GM03348 (cell line): Measurements from ENCODE around the gene CAMSAP2.
"Not testable (repeated sequence)": the region's sequence is repeated elsewhere in the genome, so short reads cannot be mapped to it uniquely, and the experiment has no call there.

Experiments
- DNase-seq: peaks from one replicate; pipeline ENCODE4 v3.0.0; 2012; ENCODE audit warnings: low spot score

The CAMSAP2 gene

GRCh38 chr1:200739702-200740570 lies 1.2 kb downstream of the CAMSAP2 start:
- DNase-seq, result peak; percentile 8

GRCh38 chr1:200740571-200741208 lies 2.0 kb downstream of the CAMSAP2 start:
- peak; percentile 12 for DNase-seq

- DNase-seq, result no peak
Measured at GRCh38 chr1:200741551-200742207, 3.0 kb downstream of the CAMSAP2 start.

GRCh38 chr1:200744143-200744542 lies 5.5 kb downstream of the CAMSAP2 start:
- DNase-seq, result no peak

GRCh38 chr1:200749090-200749489 lies 10.4 kb downstream of the CAMSAP2 start:
- no peak for DNase-seq

GRCh38 chr1:200750749-200751148 lies 12.1 kb downstream of the CAMSAP2 start:
- DNase-seq, result not testable (repeated sequence)

GRCh38 chr1:200751717-200752116 lies 13.0 kb downstream of the CAMSAP2 start:
- no peak for DNase-seq

GRCh38 chr1:200753650-200754198 lies 15.0 kb downstream of the CAMSAP2 start:
- DNase-seq, result no peak

- DNase-seq, result no peak
Measured at GRCh38 chr1:200755456-200755855, 16.8 kb downstream of the CAMSAP2 start.

GRCh38 chr1:200762089-200762488 lies 23.4 kb downstream of the CAMSAP2 start:
- DNase-seq, result no peak

GRCh38 chr1:200767321-200767720 lies 28.6 kb downstream of the CAMSAP2 start:
- DNase-seq, result peak; percentile 40

- no peak for DNase-seq
Measured at GRCh38 chr1:200771625-200772555, 33.2 kb downstream of the CAMSAP2 start.

GRCh38 chr1:200774311-200774710 lies 35.6 kb downstream of the CAMSAP2 start:
- DNase-seq, result no peak

- DNase-seq, result no peak
Measured at GRCh38 chr1:200774735-200775444, 36.2 kb downstream of the CAMSAP2 start.

GRCh38 chr1:200775850-200776249 lies 37.2 kb downstream of the CAMSAP2 start:
- peak; percentile 41 for DNase-seq

- DNase-seq, result no peak
Measured at GRCh38 chr1:200776949-200777348, 38.3 kb downstream of the CAMSAP2 start.

- no peak for DNase-seq
Measured at GRCh38 chr1:200778766-200779165, 40.1 kb downstream of the CAMSAP2 start.

- DNase-seq, result no peak
Measured at GRCh38 chr1:200779326-200779725, 40.6 kb downstream of the CAMSAP2 start.

GRCh38 chr1:200780545-200781369 lies 42.1 kb downstream of the CAMSAP2 start:
- DNase-seq, result peak; percentile 31

GRCh38 chr1:200783926-200784325 lies 45.2 kb downstream of the CAMSAP2 start:
- DNase-seq, result no peak
